ENCODE measurements around the gene ERBIN.
"Not testable (repeated sequence)": the region's sequence is repeated elsewhere in the genome, so short reads cannot be mapped to it uniquely, and the experiment has no call there.

ERBIN gene, protein sequence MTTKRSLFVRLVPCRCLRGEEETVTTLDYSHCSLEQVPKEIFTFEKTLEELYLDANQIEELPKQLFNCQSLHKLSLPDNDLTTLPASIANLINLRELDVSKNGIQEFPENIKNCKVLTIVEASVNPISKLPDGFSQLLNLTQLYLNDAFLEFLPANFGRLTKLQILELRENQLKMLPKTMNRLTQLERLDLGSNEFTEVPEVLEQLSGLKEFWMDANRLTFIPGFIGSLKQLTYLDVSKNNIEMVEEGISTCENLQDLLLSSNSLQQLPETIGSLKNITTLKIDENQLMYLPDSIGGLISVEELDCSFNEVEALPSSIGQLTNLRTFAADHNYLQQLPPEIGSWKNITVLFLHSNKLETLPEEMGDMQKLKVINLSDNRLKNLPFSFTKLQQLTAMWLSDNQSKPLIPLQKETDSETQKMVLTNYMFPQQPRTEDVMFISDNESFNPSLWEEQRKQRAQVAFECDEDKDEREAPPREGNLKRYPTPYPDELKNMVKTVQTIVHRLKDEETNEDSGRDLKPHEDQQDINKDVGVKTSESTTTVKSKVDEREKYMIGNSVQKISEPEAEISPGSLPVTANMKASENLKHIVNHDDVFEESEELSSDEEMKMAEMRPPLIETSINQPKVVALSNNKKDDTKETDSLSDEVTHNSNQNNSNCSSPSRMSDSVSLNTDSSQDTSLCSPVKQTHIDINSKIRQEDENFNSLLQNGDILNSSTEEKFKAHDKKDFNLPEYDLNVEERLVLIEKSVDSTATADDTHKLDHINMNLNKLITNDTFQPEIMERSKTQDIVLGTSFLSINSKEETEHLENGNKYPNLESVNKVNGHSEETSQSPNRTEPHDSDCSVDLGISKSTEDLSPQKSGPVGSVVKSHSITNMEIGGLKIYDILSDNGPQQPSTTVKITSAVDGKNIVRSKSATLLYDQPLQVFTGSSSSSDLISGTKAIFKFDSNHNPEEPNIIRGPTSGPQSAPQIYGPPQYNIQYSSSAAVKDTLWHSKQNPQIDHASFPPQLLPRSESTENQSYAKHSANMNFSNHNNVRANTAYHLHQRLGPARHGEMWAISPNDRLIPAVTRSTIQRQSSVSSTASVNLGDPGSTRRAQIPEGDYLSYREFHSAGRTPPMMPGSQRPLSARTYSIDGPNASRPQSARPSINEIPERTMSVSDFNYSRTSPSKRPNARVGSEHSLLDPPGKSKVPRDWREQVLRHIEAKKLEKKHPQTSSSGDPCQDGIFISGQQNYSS (N-terminal part only)

DNA sequence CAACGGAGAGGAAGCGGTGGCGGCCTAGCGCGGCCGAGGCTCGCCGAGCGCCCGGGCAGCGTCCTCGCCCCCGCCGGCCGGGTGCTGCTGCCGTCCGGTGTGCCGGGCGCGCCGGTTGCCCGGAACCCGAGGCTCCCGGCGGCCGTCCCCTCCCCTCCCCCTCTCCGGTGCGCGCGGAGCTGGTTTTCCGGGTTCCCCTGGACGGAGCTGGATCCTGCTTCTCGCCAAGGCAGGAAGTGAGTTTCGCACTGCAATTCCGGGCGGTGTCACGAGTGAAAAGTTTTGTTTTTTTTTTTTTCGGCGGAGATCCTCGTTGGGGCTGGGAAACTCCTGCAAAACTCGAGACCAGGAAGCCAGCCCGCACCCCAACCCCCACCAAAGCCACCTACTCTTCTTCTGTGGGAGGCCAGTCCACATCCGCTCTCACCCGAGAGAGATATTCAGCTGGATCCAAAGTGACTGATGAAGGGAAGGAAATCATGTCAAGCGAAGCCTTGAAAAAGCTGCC is at the start of gene ERBIN:
Gene ERBIN (plus strand): TSS at position 300 of the 508 bp plus-strand sequence. CDS start 66,144 bp downstream, outside the sequence.
- peak; percentile 38 to 43 for DNase-seq (ENCODE audit: low read depth in 2 of 2)

DNA sequence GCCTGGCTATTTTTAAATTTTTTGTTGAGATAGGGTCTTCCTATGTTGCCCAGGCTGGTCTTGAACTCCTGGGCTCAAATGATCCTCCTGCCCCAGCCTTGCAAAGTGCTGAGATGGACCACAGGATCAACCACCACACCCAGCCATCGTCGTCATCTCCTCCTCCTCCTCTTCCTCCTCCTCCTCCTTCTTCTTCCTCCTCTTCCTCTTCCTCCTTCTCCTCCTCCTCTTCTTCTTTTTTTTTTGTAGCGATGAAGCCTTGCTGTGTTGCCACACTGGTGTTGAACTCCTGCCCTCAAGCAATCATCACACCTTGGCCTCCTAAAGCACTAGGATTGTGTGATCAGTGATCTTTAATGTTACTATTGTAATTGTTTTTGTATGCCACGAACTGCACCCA is 49.4 kb upstream of the ERBIN start:
- no peak for DNase-seq (ENCODE audit: low read depth in 2 of 2)

DNA sequence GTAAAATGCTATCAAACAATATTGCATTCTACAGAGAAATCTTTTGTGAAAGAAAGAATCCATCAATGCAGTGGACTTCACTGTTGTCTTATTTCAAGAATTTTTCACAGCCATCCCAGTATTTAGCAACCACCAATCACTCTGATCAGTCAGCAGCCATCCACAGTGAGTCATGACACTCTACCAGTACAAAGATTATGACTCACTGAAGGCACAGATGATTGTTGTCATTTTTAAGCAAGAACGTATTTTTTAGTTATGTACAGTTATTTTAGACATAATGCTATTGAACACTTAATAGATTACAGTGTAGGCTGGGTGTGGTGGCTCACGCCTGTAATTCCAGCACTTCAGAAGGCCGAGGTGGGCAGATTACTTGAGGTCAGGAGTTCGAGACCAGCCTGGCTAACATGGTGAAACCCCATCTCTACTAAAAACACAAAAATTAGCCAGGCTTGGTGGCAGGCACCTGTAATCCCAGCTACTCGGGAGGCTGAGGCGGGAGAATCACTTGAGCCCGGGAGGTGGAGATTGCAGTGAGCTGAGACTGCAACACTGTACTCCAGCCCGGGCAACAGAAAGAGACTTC is 46.6 kb upstream of the ERBIN start:
- not testable (repeated sequence) for DNase-seq (ENCODE audit: low read depth in 2 of 2)

DNA sequence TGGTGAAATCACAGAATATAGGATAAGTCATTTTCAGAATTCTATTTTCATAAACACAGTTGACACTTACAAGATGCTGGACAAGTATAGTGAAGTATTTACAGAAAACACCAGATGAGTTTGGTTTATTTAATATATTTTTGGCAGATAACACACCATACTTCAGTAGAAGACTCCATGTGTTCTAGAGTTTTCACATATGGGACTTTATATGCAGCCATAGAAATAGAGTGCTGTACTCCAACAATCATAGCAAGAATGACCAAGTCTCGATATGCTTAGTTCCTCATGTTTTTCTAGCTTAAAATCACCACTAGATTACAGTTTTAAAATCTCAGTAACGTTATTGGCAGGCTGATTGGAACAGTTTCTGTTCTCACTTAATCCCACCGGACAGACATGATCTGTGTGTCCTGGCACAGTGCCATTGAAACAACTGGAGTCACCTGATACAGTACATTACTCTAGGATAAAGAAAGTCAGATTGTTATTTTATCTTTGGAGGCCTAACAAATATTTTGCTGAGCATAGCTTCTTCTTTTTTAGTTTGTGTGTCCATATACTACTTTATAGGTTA is 45.8 kb upstream of the ERBIN start:
- no peak for DNase-seq (ENCODE audit: low read depth in 2 of 2)

DNA sequence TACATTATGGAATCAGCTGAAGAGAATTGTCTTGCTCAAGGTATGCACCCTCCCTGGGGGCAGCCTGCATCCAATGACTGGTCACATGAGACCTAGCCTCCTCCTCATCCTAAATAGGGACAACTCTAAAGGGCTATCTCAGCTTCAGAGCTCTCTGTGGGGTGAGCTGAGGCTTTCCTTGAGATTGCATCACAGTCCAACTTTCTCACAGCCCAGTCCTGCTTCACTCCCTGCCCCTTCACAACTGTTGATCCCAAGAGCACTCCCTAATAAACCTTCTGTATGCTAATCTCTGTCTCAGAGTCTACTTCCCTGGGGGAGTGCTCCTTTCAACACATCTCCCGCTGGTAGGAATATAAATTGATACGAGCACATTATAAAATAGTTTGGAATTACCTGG is 44.1 kb upstream of the ERBIN start:
- DNase-seq (ENCODE audit: low read depth in 2 of 2) = no peak

DNA sequence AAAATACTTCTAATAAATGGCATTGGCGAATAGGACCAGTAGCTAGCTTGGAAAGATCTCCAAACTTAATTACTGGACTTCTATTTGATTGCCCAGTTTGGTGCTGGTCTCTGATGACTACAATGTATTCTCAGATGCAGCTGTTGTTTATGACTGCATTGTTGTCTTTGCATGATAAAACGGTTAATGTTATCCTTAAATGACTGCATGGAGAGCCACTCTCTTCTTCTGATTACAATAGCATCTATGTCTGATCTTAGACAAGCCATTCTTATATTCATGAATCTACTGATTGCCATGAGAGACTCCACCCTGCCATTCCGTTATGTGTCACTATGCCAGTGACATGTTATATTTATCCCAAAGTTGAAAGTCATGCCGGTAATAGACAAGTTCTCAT is 42.9 kb upstream of the ERBIN start:
- no peak for DNase-seq (ENCODE audit: low read depth in 2 of 2)

DNA sequence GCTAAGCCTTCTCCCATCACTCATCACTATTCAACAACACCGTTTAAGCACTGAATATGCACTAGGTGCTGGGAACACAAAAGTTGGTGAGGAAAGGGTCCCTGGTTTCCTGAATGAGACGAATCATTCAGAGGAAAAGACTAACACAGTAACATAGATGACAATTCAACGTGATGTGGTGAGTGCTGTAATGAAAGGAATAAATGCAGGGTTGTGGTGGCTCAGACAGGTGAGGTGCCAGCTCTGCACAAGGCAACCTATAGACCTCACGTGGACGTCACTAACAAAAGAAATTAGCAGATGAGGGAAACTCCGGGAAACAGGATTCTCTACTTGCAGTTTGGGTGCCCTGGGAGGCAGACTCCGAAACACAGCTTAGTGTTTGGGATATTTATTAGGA is 40.0 kb upstream of the ERBIN start:
- no peak for DNase-seq (ENCODE audit: low read depth in 2 of 2)

DNA sequence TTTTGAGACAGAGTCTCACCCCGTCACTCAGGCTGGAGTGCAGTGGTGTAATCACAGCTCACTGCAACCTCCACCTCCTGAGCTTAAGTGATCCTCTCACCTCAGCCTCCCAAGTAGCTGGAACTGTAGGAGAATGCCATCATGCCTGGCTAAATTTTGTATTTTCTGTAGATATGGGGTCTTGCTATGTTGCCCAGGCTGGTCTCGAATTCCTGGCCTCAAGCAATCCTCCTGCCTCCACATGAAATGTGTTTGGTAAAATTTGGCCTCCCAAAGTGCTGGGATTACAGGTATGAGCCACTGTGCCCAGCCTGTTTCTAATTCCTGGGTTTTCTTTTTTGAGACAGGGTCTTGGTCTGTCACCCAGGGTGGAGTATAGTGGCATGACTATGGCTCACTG is 34.4 kb upstream of the ERBIN start:
- DNase-seq (ENCODE audit: low read depth in 2 of 2) = not testable (repeated sequence)

DNA sequence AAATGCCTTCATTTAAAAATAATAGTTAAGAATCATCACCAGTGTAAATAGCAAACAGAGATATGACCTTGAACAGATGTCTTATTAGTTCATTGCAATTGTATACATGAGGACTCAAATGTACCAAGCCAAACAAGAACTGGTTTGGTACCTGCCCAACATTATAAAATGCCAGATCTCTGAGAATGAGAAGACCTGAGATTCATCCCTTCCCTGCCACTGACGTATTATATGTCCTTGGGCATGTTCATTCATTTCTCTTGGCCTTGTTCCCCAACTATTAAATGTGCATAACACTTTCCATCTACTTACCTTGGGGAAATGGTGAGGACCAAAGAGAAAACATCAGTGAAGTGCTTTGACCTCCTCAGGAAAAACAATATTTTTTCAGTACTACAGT is 33.6 kb upstream of the ERBIN start:
- no peak for DNase-seq (ENCODE audit: low read depth in 2 of 2)

DNA sequence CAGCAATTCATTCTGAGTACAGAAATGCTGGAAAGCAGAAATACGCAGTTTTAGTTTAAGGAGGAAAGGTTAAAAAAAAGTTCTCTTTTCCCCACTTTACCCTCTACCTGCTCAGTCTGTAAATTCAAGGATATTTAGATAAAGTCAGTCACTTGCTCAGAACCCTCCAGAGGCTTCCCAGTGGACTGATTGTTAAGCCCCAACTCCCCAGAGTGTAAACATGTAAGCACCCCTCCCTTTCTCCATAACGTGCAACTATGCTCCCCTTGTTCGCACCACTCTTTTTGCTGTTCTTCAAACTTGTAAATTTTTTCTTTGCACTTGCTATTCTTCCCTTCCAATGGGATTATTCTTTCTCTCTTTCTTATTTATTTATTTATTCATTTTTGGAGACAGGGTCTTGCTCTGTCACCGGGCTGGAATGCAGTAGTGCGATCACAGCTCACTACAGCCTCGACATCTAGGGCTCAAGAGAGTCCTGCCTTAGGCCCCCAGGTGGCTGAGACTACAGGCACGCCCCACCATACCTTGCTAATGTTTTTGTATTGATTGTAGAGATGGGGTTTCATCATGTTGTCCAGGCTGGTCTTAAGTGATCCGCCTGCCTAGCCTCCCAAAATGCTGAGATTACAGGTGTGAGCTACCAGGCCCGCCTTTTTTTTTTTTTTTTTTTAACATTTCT is 32.5 kb upstream of the ERBIN start:
- DNase-seq (ENCODE audit: low read depth in 2 of 2) = no peak

DNA sequence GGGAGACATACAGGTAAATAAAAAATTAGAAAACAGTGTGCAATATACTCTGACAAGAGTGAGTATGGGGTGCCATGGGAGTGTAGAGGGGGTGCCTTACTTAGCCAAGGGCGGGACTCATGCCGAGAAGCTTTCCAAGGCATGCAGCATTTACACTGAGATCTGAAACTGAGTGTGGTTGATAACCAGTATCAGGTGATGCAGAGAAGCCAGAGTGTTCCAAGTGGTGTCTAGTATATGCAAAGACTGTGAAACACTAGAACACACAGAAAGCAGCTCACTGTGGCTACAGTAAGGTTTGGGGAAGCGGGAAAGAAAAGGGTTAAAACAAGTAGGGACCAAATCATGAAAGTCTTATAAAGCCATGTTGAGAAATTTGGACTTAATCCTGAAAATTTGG is 30.5 kb upstream of the ERBIN start:
- no peak for DNase-seq (ENCODE audit: low read depth in 2 of 2)

DNA sequence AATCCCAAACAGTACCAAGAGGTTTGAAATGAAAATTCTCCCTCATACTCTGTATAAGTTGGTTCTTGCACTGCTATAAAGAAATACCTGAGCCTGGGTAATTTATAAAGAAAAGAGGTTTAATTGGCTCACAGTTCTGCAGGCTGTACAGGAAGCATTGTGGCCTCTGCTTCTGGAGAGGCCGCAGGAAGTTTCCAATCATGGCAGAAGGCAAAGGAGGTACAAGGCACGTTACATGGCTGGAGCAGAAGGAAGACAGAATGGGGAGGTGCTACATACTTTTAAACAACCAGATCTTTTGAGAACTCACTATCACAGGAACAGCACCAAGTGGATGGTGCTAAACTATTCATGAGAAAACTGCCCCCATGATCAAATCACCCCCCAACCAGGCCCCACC is 25.6 kb upstream of the ERBIN start:
- no peak for DNase-seq (ENCODE audit: low read depth in 2 of 2)

DNA sequence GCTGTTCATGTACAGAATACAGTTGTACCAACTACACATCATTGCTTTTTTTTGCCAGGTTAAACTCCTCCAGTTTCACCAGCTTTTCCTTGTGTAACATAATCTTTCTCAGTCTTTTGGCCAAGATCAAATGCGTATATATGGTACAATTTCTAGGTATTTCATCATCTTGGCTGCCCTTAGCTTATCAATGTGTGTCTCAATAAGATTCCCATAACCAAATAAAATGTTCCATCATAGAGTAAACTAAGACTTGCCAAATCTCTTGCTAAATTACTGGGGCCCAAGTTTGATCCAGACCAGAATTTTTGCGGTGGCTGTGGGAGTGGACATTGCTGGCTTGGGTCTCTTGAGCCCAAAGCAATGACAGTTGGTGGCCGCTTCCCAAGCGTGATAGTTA is 24.3 kb upstream of the ERBIN start:
- no peak for DNase-seq (ENCODE audit: low read depth in 2 of 2)

DNA sequence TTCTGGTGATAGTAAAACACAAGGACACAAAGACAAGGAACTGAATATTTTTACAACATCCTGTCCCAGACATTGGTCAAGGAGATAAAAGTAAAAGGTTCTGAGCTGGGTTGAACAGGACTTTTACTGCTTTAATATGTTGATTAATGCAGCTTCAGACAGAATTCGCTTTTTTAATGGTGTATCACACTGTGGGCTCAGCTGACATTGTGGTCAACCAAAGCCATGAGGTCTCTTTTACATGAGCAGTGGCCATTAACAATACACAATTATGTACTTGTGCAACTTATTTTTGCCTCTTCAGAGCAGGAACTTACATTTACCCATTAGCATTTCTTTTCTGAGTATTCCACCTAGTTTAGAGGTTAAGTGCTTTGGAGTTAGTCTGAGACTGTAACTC is 22.8 kb upstream of the ERBIN start:
- no peak for DNase-seq (ENCODE audit: low read depth in 2 of 2)

DNA sequence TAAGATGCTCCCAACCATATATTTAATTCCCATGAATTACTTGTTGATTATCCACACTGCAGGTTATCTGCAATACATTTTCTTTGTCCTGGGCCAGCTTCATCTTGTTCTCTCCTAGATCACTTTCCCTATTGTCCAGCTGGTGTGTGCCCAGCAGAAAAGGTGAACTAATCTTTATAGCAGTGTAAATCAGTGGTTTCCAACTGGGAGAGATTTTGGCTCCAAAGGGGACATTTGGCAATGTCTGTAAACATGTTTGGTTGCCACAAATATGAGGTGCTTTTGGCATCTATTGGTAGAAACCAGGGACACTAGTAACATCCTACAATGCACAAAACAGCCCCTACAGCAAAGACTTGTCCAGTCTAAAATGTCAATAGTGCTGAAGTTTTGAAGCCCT is 20.1 kb upstream of the ERBIN start:
- no peak for DNase-seq (ENCODE audit: low read depth in 2 of 2)

DNA sequence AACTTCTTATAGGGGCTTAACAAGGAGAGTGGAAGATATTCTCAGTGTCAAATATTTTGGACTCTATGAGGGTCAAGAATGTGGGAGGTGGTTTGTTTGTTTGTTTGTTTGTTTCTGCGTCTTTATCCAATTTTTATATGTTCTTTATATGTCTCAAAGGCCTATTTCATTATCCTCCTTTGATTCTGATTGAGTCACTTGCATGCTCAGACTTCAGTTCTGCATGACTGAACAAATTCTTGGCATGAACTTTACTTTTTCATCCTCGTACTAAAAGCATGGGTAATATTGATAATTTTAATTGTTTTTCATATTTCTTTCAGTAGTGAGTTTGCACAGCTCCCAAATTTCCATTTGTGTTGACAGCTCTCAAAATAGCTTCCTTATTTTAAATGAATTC is 19.2 kb upstream of the ERBIN start:
- DNase-seq (ENCODE audit: low read depth in 2 of 2) = no peak

DNA sequence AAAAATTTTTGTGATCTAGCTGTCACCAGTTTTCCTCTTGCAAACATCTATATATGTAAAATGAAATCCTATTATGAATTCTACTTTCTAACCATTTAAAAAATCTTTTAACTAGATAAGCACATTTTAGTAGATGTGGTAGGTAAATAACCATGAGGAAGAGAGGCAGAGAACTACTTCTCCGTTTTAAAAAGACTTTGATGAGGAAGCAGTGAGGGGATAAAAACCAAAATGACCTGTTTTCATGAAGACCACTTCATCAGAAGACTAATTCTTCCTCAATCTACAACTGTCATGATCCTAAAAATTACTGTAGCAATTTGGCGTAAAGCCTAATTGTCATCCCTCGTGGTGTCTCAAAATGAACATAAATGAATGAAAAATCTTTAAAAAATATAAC is 15.7 kb upstream of the ERBIN start:
- no peak for DNase-seq (ENCODE audit: low read depth in 2 of 2)

DNA sequence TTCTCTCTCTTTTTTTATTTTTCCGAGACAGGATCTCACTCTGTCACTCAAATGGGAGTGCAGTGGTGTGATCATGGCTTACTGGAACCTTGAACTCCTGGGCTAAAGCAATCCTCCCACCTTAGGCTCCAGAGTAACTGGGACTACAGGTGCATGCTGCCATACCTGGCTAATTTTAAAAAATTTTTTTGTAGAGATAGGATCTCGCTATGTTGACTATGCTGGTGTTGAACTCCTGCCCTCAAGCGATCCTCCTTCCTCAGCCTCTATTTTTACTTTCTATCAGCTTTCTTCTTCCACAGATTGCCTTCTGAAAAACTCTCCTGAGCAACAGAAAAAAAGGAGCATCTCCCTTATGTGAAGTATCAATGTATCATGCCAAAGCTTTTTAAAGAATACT is 14.1 kb upstream of the ERBIN start:
- no peak for DNase-seq (ENCODE audit: low read depth in 2 of 2)

DNA sequence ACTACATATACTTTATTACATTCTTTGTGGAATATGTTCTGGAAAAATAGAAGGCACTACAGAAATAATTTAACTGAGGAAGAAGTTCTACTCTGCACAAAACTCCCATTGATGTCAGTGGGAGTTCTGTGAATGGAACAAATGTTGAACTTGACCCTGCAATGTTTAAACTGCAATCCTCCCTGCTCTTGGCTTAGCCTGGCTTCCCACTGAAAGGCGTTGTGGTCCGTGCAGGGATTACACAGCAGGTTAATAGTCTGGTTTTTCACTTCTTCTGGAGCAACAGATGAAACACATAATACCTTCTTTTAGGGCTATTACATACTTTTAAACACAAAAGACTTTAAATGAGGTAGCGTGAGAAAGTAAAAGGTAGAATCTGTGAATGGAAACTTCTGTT is 12.9 kb upstream of the ERBIN start:
- DNase-seq (ENCODE audit: low read depth in 2 of 2) = no peak

DNA sequence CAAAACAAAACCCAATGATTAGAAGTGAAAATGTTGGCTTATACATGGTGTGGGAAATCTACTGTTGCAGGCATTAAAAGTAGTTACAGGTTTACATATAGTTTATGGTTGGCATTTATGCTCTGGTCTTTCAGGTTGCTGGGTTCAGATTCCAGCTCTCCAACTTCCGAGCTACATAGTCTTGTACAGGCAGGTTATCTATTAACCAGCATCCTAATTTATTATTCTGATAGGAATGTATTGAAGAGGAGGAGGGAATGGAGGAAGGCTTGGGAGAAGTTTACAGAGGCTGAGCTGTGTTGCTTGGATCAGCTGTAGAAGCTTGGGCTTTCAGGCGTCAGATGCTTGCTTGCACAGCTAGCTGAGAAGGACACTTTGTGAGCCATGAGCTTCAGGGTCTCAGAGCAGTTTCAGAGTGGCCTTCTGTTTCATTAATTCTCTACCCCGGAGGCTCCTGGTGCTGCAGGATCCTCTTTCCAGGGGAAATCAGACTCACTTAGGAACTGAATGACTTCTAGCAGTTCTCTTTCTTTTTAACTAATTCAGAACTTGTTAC is 11.7 kb upstream of the ERBIN start:
- DNase-seq (ENCODE audit: low read depth in 2 of 2) = no peak
